ENCODE measurements around the gene MGST2.

MGST2 gene

GRCh38 chr4:139738846-139739613 is 73.4 kb downstream of the MGST2 start:
- no peak for DNase-seq (ENCODE audit: low read depth)

DNA sequence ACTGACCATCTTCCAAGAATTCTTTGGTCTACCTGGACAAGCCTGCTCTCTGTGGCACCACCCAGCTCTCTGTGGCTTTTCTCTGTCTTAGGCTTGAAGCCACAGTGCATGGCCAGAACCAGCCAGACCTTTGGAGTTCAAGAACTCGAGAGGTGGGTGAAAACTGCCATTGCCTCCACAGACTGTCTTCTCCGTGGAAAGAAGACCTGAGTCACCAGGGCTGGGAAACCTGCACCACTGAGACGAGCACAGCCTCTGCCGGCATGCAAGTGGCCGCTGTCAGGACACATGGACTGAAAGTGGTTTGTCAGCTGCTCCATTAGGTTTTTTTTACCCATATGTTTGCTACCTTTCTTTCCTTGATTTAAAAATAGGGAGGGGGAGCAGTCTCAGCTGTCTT is 74.5 kb downstream of the MGST2 start:
- no peak for DNase-seq (ENCODE audit: low read depth)

- DNase-seq (ENCODE audit: low read depth): peak; percentile 57
Measured at GRCh38 chr4:139740531-139741041, 75.0 kb downstream of the MGST2 start.

DNA sequence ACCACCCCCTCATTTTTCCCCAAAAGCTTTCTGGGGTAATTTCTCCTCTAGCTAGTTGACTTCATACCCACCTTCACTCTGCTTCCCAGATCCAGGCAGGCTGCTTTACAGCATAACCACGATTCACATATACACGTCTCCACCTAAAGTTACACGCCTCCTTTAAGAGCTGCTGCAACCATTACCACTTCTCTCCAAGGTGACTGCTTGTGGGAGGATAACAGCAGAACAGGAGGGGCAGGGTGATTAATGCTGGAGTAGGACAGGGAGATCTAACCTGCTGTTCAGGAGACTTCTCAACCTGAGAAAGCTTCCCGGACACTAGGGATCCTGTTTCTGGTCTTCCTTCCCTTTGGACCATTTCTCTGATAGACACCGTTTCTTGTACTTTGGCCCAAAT is 77.4 kb downstream of the MGST2 start:
- DNase-seq (ENCODE audit: low read depth): no peak

GRCh38 chr4:139744232-139744631 is 78.6 kb downstream of the MGST2 start:
- no peak for DNase-seq (ENCODE audit: low read depth)

DNA sequence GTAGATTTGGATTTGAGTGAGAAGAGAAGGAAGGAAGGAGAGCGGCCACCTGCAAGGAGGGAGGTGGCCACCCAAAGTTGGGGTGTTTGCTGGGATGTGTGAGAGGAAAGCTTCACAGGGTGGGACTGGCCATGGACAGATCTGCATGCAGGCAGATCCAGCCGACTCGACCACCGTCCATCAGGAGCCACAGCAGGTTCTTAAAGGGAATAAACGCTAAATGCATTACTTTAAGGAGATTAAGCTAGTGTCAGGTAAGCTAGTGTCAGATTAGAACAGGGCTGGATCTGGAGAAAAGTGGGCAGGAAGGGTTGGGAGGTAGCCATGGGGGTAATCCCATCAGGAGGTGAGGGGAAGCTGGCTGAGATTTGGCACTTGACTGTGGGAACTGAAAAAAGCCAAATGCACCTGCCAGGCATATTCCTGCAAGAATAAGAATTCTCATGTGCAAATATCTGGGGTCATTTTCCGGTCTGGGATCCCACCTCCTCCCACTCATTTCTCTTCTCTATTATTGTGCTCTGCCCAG is 79.6 kb downstream of the MGST2 start:
- no peak for DNase-seq (ENCODE audit: low read depth)

DNA sequence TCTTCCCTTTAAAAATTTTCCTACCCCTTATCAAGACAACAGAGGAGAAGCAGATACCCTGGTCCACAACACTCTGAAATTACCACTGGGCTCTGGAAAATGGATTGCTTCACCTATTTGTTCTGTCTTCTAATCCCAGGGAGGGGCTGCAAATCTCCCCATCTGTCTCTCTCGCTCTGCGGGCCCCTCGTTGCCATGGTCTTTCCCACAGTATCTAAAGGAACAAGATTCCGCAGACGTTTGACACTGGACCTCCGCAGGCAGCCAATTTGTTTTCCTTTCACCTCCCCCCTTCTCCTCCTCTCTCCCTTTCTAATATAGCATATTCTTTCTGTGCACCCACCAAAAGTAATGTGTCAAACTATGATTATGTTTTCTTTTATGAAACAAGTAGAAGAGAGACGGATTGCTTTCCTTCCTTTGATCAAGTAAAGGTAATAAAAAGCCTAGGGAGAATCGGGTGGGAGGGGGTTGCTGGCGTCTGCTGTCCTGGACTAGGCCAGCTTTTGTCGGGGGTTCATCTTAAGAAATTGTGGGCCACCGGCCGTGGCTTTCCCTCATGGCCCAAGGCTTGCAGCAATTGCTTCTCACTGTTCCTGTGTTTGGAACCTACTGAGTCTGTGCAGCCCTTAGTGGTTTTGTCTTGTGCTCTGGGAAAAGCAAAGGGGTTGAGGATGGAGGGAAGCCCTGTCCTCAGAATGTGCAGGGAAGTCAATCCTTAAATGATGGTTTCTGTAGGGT is 81.0 kb downstream of the MGST2 start:
- DNase-seq (ENCODE audit: low read depth): no peak

- no peak for DNase-seq (ENCODE audit: low read depth)
Measured at GRCh38 chr4:139749338-139749737, 83.7 kb downstream of the MGST2 start.

DNA sequence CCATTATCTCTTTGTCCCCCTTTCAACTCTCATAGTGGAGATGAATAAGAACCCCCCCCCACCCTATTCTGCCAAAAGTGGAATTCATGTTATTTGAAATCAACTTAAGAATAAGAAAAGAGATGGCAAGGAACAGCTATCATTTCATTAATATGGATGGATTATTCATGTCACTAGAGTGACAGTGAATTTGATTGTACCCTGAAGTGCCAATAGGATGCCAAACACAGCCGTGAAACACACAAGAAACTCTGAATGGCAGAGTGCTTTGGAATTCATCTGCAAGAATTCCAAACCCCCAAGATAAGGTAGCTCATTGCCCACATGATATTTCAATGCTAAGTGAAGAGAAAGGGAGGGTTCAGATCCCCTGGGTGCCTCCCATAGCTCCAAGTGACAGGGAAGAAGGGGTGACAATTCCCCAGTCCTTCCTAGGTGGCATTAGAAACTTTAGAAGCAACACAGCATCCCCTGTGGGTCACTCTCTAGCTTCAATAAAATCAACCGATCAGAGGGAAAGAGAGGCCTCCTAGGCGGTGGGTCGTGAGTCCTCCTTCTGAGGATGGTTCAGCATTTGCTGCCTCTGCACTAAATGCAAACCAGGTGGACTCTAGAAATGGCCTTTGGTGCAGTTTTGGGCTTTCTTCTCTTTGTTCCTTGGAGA is 84.3 kb downstream of the MGST2 start:
- DNase-seq (ENCODE audit: low read depth): no peak

- no peak for DNase-seq (ENCODE audit: low read depth)
Measured at GRCh38 chr4:139753686-139754085, 88.1 kb downstream of the MGST2 start.

Measured in ELR (cell line).